GM12878 (cell line): ENCODE measurements around the gene ORC4.

Experiments
- BRCA1 ChIP-seq: IDR thresholded peaks from 2 replicates; pipeline ENCODE4 v1.6.1; 2011; ENCODE audit warnings: low read depth, low read length, improper control_type of control experiment
- EP300 ChIP-seq, 2 experiments: fragments of 150-350 bp in 1 of 2; IDR thresholded peaks; 2 replicates each; pipeline ENCODE4 v1.6.1; 2011 to 2012; ENCODE audit warnings: low read depth in 2 of 2, low read length in 2 of 2, borderline replicate concordance in 1 of 2, improper control_type of control experiment in 1 of 2, inconsistent platforms in 1 of 2; ENCODE audit not compliant: control insufficient read depth in 1 of 2
- EZH2 ChIP-seq: IDR thresholded peaks from 2 replicates; pipeline ENCODE4 v1.6.1; 2012; ENCODE audit warnings: low read depth, mild to moderate bottlenecking, control low read depth, inconsistent platforms, low read length, borderline replicate concordance; ENCODE audit not compliant: control insufficient read depth
- MYC ChIP-seq: IDR thresholded peaks from 2 replicates; pipeline ENCODE4 v1.6.1; 2011; ENCODE audit warnings: mild to moderate bottlenecking, low read length, moderate library complexity, inconsistent platforms; ENCODE audit not compliant: insufficient read depth, insufficient replicate concordance, insufficient read length, severe bottlenecking
- PML ChIP-seq: IDR thresholded peaks from 2 replicates; pipeline ENCODE4 v1.6.1; 2012; ENCODE audit warnings: low read length, inconsistent platforms
- POLR2A ChIP-seq: IDR thresholded peaks from 2 replicates; pipeline ENCODE4 v1.6.1; 2011; ENCODE audit warnings: low read depth, mild to moderate bottlenecking, low read length
- SMAD5 ChIP-seq: IDR thresholded peaks from 2 replicates; pipeline ENCODE4 v1.6.1; 2016; ENCODE audit warnings: antibody characterized with exemption, low read depth
- TF ChIP-seq, protein P1 (sequence below), 3 experiments: IDR thresholded peaks in 2 of 3; conservative IDR thresholded peaks in 1 of 3; 2 replicates each; pipeline ENCODE4 v1.5.1; 2011; ENCODE audit warnings: low read depth in 3 of 3, low read length in 3 of 3, mild to moderate bottlenecking in 3 of 3, control low read depth in 2 of 3, moderate library complexity in 2 of 3, inconsistent platforms in 1 of 3, mixed read lengths in 1 of 3; ENCODE audit not compliant: control insufficient read depth in 2 of 3, insufficient read depth in 1 of 3; ENCODE audit errors: extremely low read depth in 1 of 3
- TF ChIP-seq, protein P2 (sequence below): fragments of 450-650 bp; IDR thresholded peaks from 2 replicates; pipeline ENCODE4 v1.6.1; 2017; ENCODE audit warnings: antibody characterized with exemption, mild to moderate bottlenecking, moderate library complexity
- TF ChIP-seq, protein P3 (sequence below): fragments of 450-650 bp; IDR thresholded peaks from 2 replicates; pipeline ENCODE4 v1.6.1; 2017; ENCODE audit warnings: mild to moderate bottlenecking
- TF ChIP-seq, protein P4 (sequence below): IDR thresholded peaks from 2 replicates; pipeline ENCODE4 v1.6.1; 2012; ENCODE audit warnings: low read depth, low read length, improper control_type of control experiment

DNA sequence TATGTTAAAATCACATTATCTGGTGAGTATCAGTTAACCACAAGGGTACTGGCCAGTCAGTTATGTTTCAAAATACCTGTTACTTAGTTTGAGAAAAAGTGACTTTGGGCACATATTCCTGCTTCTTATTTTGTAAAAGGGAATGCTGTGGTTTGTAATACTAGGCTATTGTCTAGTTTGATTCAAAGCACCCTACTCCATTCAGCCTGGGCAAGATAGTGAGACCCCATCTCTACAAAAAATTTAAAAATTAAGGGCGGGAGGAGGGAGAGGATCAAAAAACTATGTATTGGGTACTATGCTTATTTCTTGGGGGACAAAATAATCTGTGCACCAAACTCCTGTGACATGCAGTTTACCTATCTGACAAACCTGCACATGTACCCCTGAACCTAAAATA is 19.2 kb upstream of the ORC4 start:
- no peak for TF ChIP-seq EP300 (IDR thresholded peaks at IDR 0.05; ENCODE audit: borderline replicate concordance in 1 of 2, control insufficient read depth in 1 of 2, low read depth in 2 of 2, low read length in 2 of 2)
- TF ChIP-seq, protein P1, sequence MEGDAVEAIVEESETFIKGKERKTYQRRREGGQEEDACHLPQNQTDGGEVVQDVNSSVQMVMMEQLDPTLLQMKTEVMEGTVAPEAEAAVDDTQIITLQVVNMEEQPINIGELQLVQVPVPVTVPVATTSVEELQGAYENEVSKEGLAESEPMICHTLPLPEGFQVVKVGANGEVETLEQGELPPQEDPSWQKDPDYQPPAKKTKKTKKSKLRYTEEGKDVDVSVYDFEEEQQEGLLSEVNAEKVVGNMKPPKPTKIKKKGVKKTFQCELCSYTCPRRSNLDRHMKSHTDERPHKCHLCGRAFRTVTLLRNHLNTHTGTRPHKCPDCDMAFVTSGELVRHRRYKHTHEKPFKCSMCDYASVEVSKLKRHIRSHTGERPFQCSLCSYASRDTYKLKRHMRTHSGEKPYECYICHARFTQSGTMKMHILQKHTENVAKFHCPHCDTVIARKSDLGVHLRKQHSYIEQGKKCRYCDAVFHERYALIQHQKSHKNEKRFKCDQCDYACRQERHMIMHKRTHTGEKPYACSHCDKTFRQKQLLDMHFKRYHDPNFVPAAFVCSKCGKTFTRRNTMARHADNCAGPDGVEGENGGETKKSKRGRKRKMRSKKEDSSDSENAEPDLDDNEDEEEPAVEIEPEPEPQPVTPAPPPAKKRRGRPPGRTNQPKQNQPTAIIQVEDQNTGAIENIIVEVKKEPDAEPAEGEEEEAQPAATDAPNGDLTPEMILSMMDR (IDR thresholded peaks at IDR 0.05 in 2 of 3, conservative IDR thresholded peaks at IDR 0.05 in 1 of 3; ENCODE audit: control insufficient read depth in 2 of 3, extremely low read depth in 1 of 3, insufficient read depth in 1 of 3, low read depth in 3 of 3, low read length in 3 of 3): no peak
- no peak for TF ChIP-seq SMAD5
- TF ChIP-seq, protein P2, sequence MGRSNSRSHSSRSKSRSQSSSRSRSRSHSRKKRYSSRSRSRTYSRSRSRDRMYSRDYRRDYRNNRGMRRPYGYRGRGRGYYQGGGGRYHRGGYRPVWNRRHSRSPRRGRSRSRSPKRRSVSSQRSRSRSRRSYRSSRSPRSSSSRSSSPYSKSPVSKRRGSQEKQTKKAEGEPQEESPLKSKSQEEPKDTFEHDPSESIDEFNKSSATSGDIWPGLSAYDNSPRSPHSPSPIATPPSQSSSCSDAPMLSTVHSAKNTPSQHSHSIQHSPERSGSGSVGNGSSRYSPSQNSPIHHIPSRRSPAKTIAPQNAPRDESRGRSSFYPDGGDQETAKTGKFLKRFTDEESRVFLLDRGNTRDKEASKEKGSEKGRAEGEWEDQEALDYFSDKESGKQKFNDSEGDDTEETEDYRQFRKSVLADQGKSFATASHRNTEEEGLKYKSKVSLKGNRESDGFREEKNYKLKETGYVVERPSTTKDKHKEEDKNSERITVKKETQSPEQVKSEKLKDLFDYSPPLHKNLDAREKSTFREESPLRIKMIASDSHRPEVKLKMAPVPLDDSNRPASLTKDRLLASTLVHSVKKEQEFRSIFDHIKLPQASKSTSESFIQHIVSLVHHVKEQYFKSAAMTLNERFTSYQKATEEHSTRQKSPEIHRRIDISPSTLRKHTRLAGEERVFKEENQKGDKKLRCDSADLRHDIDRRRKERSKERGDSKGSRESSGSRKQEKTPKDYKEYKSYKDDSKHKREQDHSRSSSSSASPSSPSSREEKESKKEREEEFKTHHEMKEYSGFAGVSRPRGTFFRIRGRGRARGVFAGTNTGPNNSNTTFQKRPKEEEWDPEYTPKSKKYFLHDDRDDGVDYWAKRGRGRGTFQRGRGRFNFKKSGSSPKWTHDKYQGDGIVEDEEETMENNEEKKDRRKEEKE: no peak
- TF ChIP-seq, protein P3, sequence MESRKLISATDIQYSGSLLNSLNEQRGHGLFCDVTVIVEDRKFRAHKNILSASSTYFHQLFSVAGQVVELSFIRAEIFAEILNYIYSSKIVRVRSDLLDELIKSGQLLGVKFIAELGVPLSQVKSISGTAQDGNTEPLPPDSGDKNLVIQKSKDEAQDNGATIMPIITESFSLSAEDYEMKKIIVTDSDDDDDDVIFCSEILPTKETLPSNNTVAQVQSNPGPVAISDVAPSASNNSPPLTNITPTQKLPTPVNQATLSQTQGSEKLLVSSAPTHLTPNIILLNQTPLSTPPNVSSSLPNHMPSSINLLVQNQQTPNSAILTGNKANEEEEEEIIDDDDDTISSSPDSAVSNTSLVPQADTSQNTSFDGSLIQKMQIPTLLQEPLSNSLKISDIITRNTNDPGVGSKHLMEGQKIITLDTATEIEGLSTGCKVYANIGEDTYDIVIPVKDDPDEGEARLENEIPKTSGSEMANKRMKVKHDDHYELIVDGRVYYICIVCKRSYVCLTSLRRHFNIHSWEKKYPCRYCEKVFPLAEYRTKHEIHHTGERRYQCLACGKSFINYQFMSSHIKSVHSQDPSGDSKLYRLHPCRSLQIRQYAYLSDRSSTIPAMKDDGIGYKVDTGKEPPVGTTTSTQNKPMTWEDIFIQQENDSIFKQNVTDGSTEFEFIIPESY: no peak
- no peak for TF ChIP-seq PML
- no peak for TF ChIP-seq BRCA1
- TF ChIP-seq POLR2A: no peak
- TF ChIP-seq MYC: no peak
- no peak for TF ChIP-seq EZH2
- TF ChIP-seq, protein P4, sequence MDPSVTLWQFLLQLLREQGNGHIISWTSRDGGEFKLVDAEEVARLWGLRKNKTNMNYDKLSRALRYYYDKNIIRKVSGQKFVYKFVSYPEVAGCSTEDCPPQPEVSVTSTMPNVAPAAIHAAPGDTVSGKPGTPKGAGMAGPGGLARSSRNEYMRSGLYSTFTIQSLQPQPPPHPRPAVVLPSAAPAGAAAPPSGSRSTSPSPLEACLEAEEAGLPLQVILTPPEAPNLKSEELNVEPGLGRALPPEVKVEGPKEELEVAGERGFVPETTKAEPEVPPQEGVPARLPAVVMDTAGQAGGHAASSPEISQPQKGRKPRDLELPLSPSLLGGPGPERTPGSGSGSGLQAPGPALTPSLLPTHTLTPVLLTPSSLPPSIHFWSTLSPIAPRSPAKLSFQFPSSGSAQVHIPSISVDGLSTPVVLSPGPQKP: no peak
